NB4 (cell line): Measurements from ENCODE around the gene SGTA.

Source experiments
- CTCF ChIP-seq: IDR thresholded peaks from one replicate; pipeline ENCODE4 v1.5.1; 2012; ENCODE audit warnings: low read depth, low read length
- POLR2A ChIP-seq: IDR thresholded peaks from 2 replicates; pipeline ENCODE4 v1.6.1; 2011; ENCODE audit warnings: mild to moderate bottlenecking; ENCODE audit not compliant: insufficient read length; ENCODE audit errors: extremely low read depth

DNA sequence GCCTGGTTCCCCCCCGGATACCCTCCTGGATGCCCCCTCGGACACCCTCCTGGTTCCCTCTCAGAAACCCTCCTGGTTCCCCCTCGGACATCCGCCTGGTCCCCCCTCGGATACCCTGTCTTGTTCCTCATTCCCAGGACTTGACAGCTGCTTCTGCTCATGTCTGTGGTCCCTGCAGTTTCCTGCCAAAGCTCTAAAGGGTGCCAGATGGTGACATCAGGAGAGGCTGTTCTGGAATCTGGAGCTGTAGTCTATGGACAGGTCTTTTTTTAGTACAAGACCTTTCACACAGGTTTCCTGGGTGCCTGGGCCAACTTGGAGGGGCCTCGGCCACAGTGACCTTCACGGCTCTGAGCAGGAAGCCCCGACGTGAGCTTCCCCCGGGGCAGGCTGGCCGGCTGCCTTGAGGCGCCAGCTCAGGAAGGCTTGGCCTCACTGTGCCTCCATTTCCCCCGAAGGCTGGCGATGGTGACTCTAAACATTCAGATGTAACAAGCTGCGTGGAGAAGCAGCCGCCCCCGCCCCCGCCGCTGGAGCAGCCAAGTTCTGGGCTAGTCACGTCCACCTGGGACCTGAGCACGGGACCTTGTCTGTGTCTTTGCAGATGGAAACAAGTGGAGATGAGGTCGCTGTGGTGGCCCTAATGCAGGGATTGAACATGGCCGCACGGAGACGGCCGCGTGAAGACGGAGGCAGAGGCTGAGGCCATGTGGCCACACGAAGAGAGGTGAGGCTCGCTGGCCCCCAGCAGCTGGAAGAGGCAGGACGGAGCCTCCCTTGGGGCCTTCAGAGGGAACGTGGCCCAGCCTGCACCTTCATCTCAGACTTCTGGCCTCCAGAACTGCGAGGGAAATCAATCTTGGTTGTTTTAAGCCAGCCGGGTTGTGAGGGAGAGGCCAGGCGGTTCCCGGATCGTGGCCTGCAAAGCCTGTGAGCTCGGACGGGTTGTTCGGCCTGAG is 12.7 kb downstream of the SGTA start:
- TF ChIP-seq CTCF: no peak
- no peak for TF ChIP-seq POLR2A
